SU-DHL-6 (cell line): Measurements from ENCODE around the gene QKI.

Experiments used
- H2AFZ ChIP-seq: fragments of 200-600 bp; sonication (generic); 2 replicates; pipeline ENCODE4 v1.6.1; 2014; ENCODE audit warnings: low read depth, mild to moderate bottlenecking, moderate library complexity, mixed read lengths, antibody characterized with exemption, low read length; ENCODE audit not compliant: severe bottlenecking
- H3F3A ChIP-seq: fragments of 200-600 bp; shearing (Covaris generic); 2 replicates; pipeline ENCODE4 v1.6.0; 2016; ENCODE audit warnings: antibody characterized with exemption, mild to moderate bottlenecking; ENCODE audit not compliant: insufficient read depth
- H3K27ac ChIP-seq: fragments of 200-600 bp; sonication (generic); 2 replicates; pipeline ENCODE4 v1.5.1; 2016; ENCODE audit warnings: low read depth, mild to moderate bottlenecking, low read length, moderate library complexity, mixed read lengths
- H3K27me3 ChIP-seq: fragments of 200-600 bp; sonication (generic), shearing (Covaris generic); 2 replicates; pipeline ENCODE4 v1.6.0; 2014; ENCODE audit warnings: mild to moderate bottlenecking, low read length
- H3K36me3 ChIP-seq: fragments of 200-600 bp; sonication (generic); 2 replicates; pipeline ENCODE4 v1.6.1; 2014; ENCODE audit warnings: mild to moderate bottlenecking, low read length, mixed read lengths
- H3K4me2 ChIP-seq: fragments of 300-600, 200-600 bp; shearing (Covaris generic), sonication (generic); 2 replicates; pipeline ENCODE4 v1.6.0; 2014; ENCODE audit warnings: low read length, low read depth, mild to moderate bottlenecking; ENCODE audit not compliant: poor library complexity, severe bottlenecking
- H3K4me3 ChIP-seq: fragments of 200-600 bp; sonication (generic); 2 replicates; pipeline ENCODE4 v1.5.1; 2014; ENCODE audit warnings: antibody characterized with exemption, low read length, mild to moderate bottlenecking, mixed read lengths; ENCODE audit not compliant: insufficient read depth, poor library complexity, severe bottlenecking
- H3K79me2 ChIP-seq: fragments of 200-600 bp; sonication (generic); 2 replicates; pipeline ENCODE4 v1.6.1; 2014; ENCODE audit warnings: mild to moderate bottlenecking, low read length, moderate library complexity; ENCODE audit not compliant: insufficient read depth
- H3K9ac ChIP-seq: fragments of 200-600 bp; sonication (generic); 2 replicates; pipeline ENCODE4 v1.7.0; 2014; ENCODE audit warnings: mild to moderate bottlenecking, low read length
- H3K9me2 ChIP-seq: fragments of 200-600 bp; sonication (generic); replicated peaks from 2 replicates; pipeline ENCODE4 v1.6.1; 2014; ENCODE audit warnings: low read length; ENCODE audit not compliant: insufficient read depth
- H3K9me3 ChIP-seq: fragments of 200-600 bp; sonication (generic); 2 replicates; pipeline ENCODE4 v1.6.1; 2014; ENCODE audit warnings: low read length, mixed read lengths; ENCODE audit not compliant: insufficient read depth
- H4K20me1 ChIP-seq: fragments of 200-600 bp; sonication (generic); 2 replicates; pipeline ENCODE4 v1.6.1; 2014; ENCODE audit warnings: low read depth, mild to moderate bottlenecking, antibody characterized with exemption, low read length, moderate library complexity, mixed read lengths
- CTCF ChIP-seq: fragments of 200-600 bp; sonication (generic); IDR thresholded peaks from one replicate; pipeline ENCODE4 v1.5.1; 2017; ENCODE audit warnings: antibody characterized with exemption, mild to moderate bottlenecking, low read length, moderate library complexity; ENCODE audit not compliant: insufficient read depth, poor library complexity, severe bottlenecking
- EZH2phosphoT487 ChIP-seq: fragments of 200-600 bp; sonication (generic), shearing (Covaris generic); conservative IDR thresholded peaks from 2 replicates; pipeline ENCODE4 v1.6.1; 2018; ENCODE audit warnings: mild to moderate bottlenecking, antibody characterized with exemption, low read length, moderate library complexity, mixed read lengths

Gene QKI

GRCh38 chr6:163483107-163483506, 68.6 kb downstream of the QKI start:
- no peak overlapping the region for H3K27ac ChIP-seq
- H3K79me2 ChIP-seq, result peaks cover 20% of the 10 kb centered on the region; the same call in 1 of the 2 replicates
- no peaks in the 10 kb centered on the region for H3K9me3 ChIP-seq
- H2AFZ ChIP-seq, result no peak overlapping the region
- H3K4me2 ChIP-seq, result no peak overlapping the region
- TF ChIP-seq EZH2phosphoT487, result no peak
- TF ChIP-seq CTCF, result no peak
- no peaks in the 10 kb centered on the region for H4K20me1 ChIP-seq
- H3K9ac ChIP-seq, result no peak overlapping the region
- no peaks in the 10 kb centered on the region for H3K27me3 ChIP-seq
- H3F3A ChIP-seq, result no peaks in the 10 kb centered on the region
- H3K9me2 ChIP-seq, result no peaks in the 10 kb centered on the region
- no peak overlapping the region for H3K4me3 ChIP-seq
- H3K36me3 ChIP-seq, result peaks cover 3% of the 10 kb centered on the region; the same call in 1 of the 2 replicates

DNA sequence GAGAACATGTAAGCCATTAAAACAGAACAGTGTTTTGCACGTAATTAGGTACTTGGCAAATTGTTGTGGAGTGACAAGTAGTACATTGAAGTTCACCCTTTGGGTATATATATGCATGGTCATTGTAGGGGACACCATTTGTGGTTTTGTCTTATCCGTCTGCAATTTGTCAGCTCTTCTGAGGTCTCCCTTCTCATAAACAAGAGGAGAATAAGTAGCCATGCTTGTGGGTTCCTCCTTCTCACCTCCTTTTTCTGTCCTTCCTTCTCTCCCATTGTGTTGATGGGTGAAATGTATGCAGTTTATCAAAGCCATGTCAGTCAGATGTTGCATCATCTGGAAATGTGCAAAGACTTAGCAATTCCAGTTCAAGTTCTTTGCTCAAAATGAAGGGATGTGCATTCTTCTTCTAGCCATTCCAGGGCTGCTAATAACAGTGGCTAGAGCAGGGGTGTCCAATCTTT, 70.9 kb downstream of the QKI start:
- Histone ChIP-seq H3K79me2 (peaks cover 37% of the 10 kb centered on the region), H4K20me1 (no peaks in the 10 kb centered on the region)

GRCh38 chr6:163486821-163487220, 72.3 kb downstream of the QKI start:
- no peaks in the 10 kb centered on the region for H3K9me2 ChIP-seq
- H3K27me3 ChIP-seq, result no peaks in the 10 kb centered on the region
- TF ChIP-seq EZH2phosphoT487, result no peak
- no peak for TF ChIP-seq CTCF
- H3K9ac ChIP-seq, result no peak overlapping the region
- no peak overlapping the region for H3K27ac ChIP-seq
- no peaks in the 10 kb centered on the region; the same call in 1 of the 2 replicates for H4K20me1 ChIP-seq
- no peak overlapping the region for H3K4me3 ChIP-seq
- no peaks in the 10 kb centered on the region for H3K9me3 ChIP-seq
- no peak overlapping the region for H3K4me2 ChIP-seq
- H3K79me2 ChIP-seq, result peaks cover 44% of the 10 kb centered on the region
- H2AFZ ChIP-seq, result no peak overlapping the region
- no peaks in the 10 kb centered on the region for H3K36me3 ChIP-seq
- no peaks in the 10 kb centered on the region for H3F3A ChIP-seq

More for the DNA sequence above, 70.9 kb downstream of the QKI start:
- Histone ChIP-seq H2AFZ (no peak overlapping the region), H3F3A (no peaks in the 10 kb centered on the region), H3K4me2 (no peak overlapping the region), H3K36me3 (no peaks in the 10 kb centered on the region), H3K27me3 (no peaks in the 10 kb centered on the region), H3K9me3 (no peaks in the 10 kb centered on the region), H3K9ac (no peak overlapping the region), H3K27ac (no peak overlapping the region), H3K9me2 (no peaks in the 10 kb centered on the region), H3K4me3 (no peak overlapping the region)
- TF ChIP-seq CTCF (no peak), EZH2phosphoT487 (no peak)
